H9 (cell line): Measurements from ENCODE around the gene INO80. TPM values are rescaled to one million over a fixed set of nuclear protein-coding genes. Genes with fewer than 3 reads are reported as not detected.
A peak's percentile ranks its signal among the peaks of the same experiment; 100 is the strongest.

Experiments used
- DNase-seq: peaks from one replicate; pipeline ENCODE4 v3.0.0-alpha.2; 2017
- H2AFZ ChIP-seq: one replicate; pipeline ENCODE4 v1.6.1; 2013; ENCODE audit warnings: mild to moderate bottlenecking, low read length, control low read depth, moderate library complexity
- H2AK5ac ChIP-seq: 2 replicates; pipeline ENCODE4 v1.6.1; 2013; ENCODE audit warnings: low read length, control low read depth, mixed read lengths; ENCODE audit not compliant: insufficient read length
- H2BK120ac ChIP-seq: one replicate; pipeline ENCODE4 v1.6.1; 2013; ENCODE audit warnings: low read depth, mild to moderate bottlenecking, low read length, control low read depth, inconsistent platforms; ENCODE audit not compliant: poor library complexity, severe bottlenecking
- H2BK12ac ChIP-seq: 2 replicates; pipeline ENCODE4 v1.6.1; 2013; ENCODE audit warnings: low read length, control low read depth, mixed read lengths, low read depth; ENCODE audit not compliant: insufficient read length
- H2BK15ac ChIP-seq: 2 replicates; pipeline ENCODE4 v1.6.1; 2013; ENCODE audit warnings: low read depth, low read length, control low read depth
- H2BK20ac ChIP-seq: one replicate; pipeline ENCODE4 v1.6.1; 2013; ENCODE audit warnings: low read depth, mild to moderate bottlenecking, low read length, control low read depth, inconsistent platforms; ENCODE audit not compliant: poor library complexity, severe bottlenecking
- H2BK5ac ChIP-seq: 2 replicates; pipeline ENCODE4 v1.6.1; 2013; ENCODE audit warnings: low read length, control low read depth, mixed read lengths; ENCODE audit not compliant: insufficient read length
- H3K14ac ChIP-seq: 2 replicates; pipeline ENCODE4 v1.6.1; 2013; ENCODE audit warnings: low read length, control low read depth; ENCODE audit not compliant: insufficient read depth
- H3K18ac ChIP-seq: 2 replicates; pipeline ENCODE4 v1.6.1; 2013; ENCODE audit warnings: low read depth, mild to moderate bottlenecking, mixed read lengths, low read length, control low read depth; ENCODE audit not compliant: insufficient read length
- H3K23ac ChIP-seq: 2 replicates; pipeline ENCODE4 v1.6.1; 2013; ENCODE audit warnings: low read length, control low read depth, mixed read lengths, low read depth; ENCODE audit not compliant: insufficient read length
- H3K23me2 ChIP-seq: 2 replicates; pipeline ENCODE4 v1.6.1; 2013; ENCODE audit warnings: low read depth, mild to moderate bottlenecking, mixed read lengths, low read length, control low read depth; ENCODE audit not compliant: insufficient read length, poor library complexity, severe bottlenecking
- H3K27ac ChIP-seq: 2 replicates; pipeline ENCODE4 v1.5.1; 2013; ENCODE audit warnings: low read length, control low read depth, mixed read lengths, low read depth; ENCODE audit not compliant: insufficient read length
- H3K27me3 ChIP-seq: 2 replicates; pipeline ENCODE4 v1.6.1; 2013; ENCODE audit warnings: low read length, control low read depth, inconsistent platforms; ENCODE audit not compliant: insufficient read depth
- H3K4ac ChIP-seq: 2 replicates; pipeline ENCODE4 v1.6.1; 2013; ENCODE audit warnings: low read depth, mild to moderate bottlenecking, control low read depth, inconsistent platforms, low read length, moderate library complexity
- H3K4me1 ChIP-seq: 2 replicates; pipeline ENCODE4 v1.6.1; 2013; ENCODE audit warnings: low read length, control low read depth, inconsistent platforms; ENCODE audit not compliant: insufficient read depth
- H3K4me2 ChIP-seq: 2 replicates; pipeline ENCODE4 v1.6.1; 2013; ENCODE audit warnings: low read length, control low read depth, mixed read lengths; ENCODE audit not compliant: insufficient read length, insufficient read depth
- H3K56ac ChIP-seq: 2 replicates; pipeline ENCODE4 v1.6.1; 2013; ENCODE audit warnings: low read depth, mild to moderate bottlenecking, mixed read lengths, low read length, control low read depth; ENCODE audit not compliant: insufficient read length
- H3K79me1 ChIP-seq: 2 replicates; pipeline ENCODE4 v1.6.1; 2013; ENCODE audit warnings: low read depth, mild to moderate bottlenecking, moderate library complexity, low read length, control low read depth, inconsistent platforms; ENCODE audit not compliant: insufficient read depth, poor library complexity, severe bottlenecking
- H3K79me2 ChIP-seq: 2 replicates; pipeline ENCODE4 v1.6.1; 2013; ENCODE audit warnings: low read length, control low read depth, inconsistent platforms; ENCODE audit not compliant: insufficient read depth
- H3K9ac ChIP-seq: 2 replicates; pipeline ENCODE4 v1.6.1; 2013; ENCODE audit warnings: low read length, control low read depth, mixed read lengths; ENCODE audit not compliant: insufficient read length; ENCODE audit errors: extremely low read depth
- H3K9me3 ChIP-seq: one replicate; pipeline ENCODE4 v1.6.1; 2013; ENCODE audit warnings: low read depth, low read length, inconsistent platforms; ENCODE audit not compliant: control insufficient read depth
- H3T11ph ChIP-seq: one replicate; pipeline ENCODE4 v1.6.1; 2013; ENCODE audit warnings: mild to moderate bottlenecking, low read length, control low read depth, inconsistent platforms
- H4K20me1 ChIP-seq: one replicate; pipeline ENCODE4 v1.6.1; 2013; ENCODE audit not compliant: control insufficient read depth, insufficient read length, insufficient read depth
- H4K5ac ChIP-seq: 2 replicates; pipeline ENCODE4 v1.6.1; 2013; ENCODE audit warnings: low read depth, mild to moderate bottlenecking, mixed read lengths, low read length, control low read depth; ENCODE audit not compliant: insufficient read length
- H4K8ac ChIP-seq: replicated peaks from 2 replicates; pipeline ENCODE4 v1.6.1; 2013; ENCODE audit warnings: low read length, control low read depth, mixed read lengths, low read depth; ENCODE audit not compliant: insufficient read length
- H4K91ac ChIP-seq: 2 replicates; pipeline ENCODE4 v1.6.1; 2013; ENCODE audit warnings: low read depth, mild to moderate bottlenecking, moderate library complexity, mixed read lengths, low read length, control low read depth; ENCODE audit not compliant: insufficient read length
- H3K27ac Mint-ChIP-seq, 3 experiments: 2 replicates in 2 of 3; 3 replicates in 1 of 3; pipeline ENCODE4 v1.8.0; 2020 to 2021; ENCODE audit warnings: mixed read lengths in 3 of 3, mild to moderate bottlenecking in 1 of 3, moderate library complexity in 1 of 3
- H3K27me3 Mint-ChIP-seq: 2 replicates; pipeline ENCODE4 v1.8.0; 2021; ENCODE audit warnings: low read depth, mild to moderate bottlenecking, moderate library complexity, mixed read lengths
- H3K36me3 Mint-ChIP-seq, 3 experiments: 2 replicates in 2 of 3; 3 replicates in 1 of 3; pipeline ENCODE4 v1.8.0; 2020 to 2021; ENCODE audit warnings: low read depth in 3 of 3, mixed read lengths in 3 of 3; ENCODE audit not compliant: insufficient read depth in 1 of 3
- H3K4me1 Mint-ChIP-seq, 2 experiments: 2 replicates each; pipeline ENCODE4 v1.8.0; 2020; ENCODE audit warnings: mixed read lengths in 2 of 2
- H3K4me3 Mint-ChIP-seq, 2 experiments: 2 replicates in 1 of 2; 3 replicates in 1 of 2; pipeline ENCODE4 v1.8.0; 2020 to 2021; ENCODE audit warnings: mild to moderate bottlenecking in 2 of 2, mixed read lengths in 2 of 2, moderate library complexity in 1 of 2
- H3K9me3 Mint-ChIP-seq, 2 experiments: 2 replicates in 1 of 2; 3 replicates in 1 of 2; pipeline ENCODE4 v1.8.0; 2020; ENCODE audit warnings: mild to moderate bottlenecking in 2 of 2, mixed read lengths in 2 of 2, moderate library complexity in 1 of 2
- WGBS: extraction: QIAGEN DNeasy Blood & Tissue Kit; methylation state at CpG from one replicate; pipeline ENCODE4 v1.1.7; 2013; ENCODE audit warnings: missing lambda C conversion rate, low lambda C conversion rate, mixed read lengths; ENCODE audit not compliant: insufficient read length; ENCODE audit errors: extremely low coverage; 5-methylcytosine and 5-hydroxymethylcytosine counted together
- total RNA-seq: library from RNA; stranded (reverse); gene quantifications from 2 replicates; pipeline ENCODE4 v1.2.1, GENCODE V29; 2021
- TF ChIP-seq, protein P1 (sequence below): fragments of 200-600 bp; sonication (generic); conservative IDR thresholded peaks from 3 replicates; pipeline ENCODE4 v1.8.0; 2021; ENCODE audit warnings: antibody characterized with exemption, mild to moderate bottlenecking

Gene INO80
- total RNA-seq, 1 experiment from 2014 or later = 29.2 TPM

DNA sequence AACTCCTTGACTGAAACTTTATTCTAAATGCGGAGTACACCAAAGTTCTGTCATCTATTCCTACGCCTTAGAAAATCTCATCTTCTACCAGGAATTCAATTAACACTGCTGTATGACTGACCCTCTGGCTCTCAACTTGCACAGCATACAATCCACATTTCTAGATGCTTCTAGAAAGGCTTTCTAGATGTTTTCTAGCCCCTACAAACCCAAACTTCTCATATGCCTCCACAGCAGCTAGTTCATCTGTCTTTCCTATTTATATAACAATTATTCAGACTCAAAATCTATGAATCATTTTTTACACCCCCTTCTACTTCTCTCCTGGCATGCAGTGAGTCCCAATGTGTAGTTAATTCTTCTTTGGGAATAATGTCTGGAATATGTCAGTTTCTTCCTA lies 13.2 kb downstream of the INO80 start:
- H3K27me3 ChIP-seq = no peaks in the 10 kb centered on the region
- no peak overlapping the region for H3K4ac ChIP-seq
- peaks cover 7% of the 10 kb centered on the region for H3K79me1 ChIP-seq
- no peak overlapping the region for H3K23ac ChIP-seq
- no peak overlapping the region for H4K5ac ChIP-seq
- H4K8ac ChIP-seq = no peak overlapping the region
- no peak overlapping the region for H2AK5ac ChIP-seq
- no peak overlapping the region for H3K56ac ChIP-seq
- WGBS = no CpG with 5 or more reads among the region's 2 CpGs
- no peak overlapping the region for H2BK120ac ChIP-seq
- no peak overlapping the region for H4K91ac ChIP-seq
- no peaks in the 10 kb centered on the region for H3K9me3 Mint-ChIP-seq
- no peaks in the 10 kb centered on the region for H3K9me3 ChIP-seq
- no peak overlapping the region for H2BK20ac ChIP-seq
- H3K23me2 ChIP-seq = no peaks in the 10 kb centered on the region
- no peak overlapping the region for H3K4me3 Mint-ChIP-seq
- H3T11ph ChIP-seq = no peak overlapping the region
- H3K18ac ChIP-seq = no peak overlapping the region
- no peak overlapping the region for H3K4me2 ChIP-seq
- H4K20me1 ChIP-seq = no peaks in the 10 kb centered on the region
- no peak for DNase-seq
- no peak overlapping the region for H3K27ac ChIP-seq
- H2AFZ ChIP-seq = no peak overlapping the region
- H3K9ac ChIP-seq = no peak overlapping the region
- TF ChIP-seq, protein P1, sequence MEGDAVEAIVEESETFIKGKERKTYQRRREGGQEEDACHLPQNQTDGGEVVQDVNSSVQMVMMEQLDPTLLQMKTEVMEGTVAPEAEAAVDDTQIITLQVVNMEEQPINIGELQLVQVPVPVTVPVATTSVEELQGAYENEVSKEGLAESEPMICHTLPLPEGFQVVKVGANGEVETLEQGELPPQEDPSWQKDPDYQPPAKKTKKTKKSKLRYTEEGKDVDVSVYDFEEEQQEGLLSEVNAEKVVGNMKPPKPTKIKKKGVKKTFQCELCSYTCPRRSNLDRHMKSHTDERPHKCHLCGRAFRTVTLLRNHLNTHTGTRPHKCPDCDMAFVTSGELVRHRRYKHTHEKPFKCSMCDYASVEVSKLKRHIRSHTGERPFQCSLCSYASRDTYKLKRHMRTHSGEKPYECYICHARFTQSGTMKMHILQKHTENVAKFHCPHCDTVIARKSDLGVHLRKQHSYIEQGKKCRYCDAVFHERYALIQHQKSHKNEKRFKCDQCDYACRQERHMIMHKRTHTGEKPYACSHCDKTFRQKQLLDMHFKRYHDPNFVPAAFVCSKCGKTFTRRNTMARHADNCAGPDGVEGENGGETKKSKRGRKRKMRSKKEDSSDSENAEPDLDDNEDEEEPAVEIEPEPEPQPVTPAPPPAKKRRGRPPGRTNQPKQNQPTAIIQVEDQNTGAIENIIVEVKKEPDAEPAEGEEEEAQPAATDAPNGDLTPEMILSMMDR = no peak
- H3K36me3 Mint-ChIP-seq = peaks cover 4 to 29% (median 10%) of the 10 kb centered on the region in 3 experiments; a peak in 6 of 7 replicates
- peak overlapping the region in 2 of 3 experiments; percentile 16 to 51; a peak in 3 of 7 replicates for H3K27ac Mint-ChIP-seq
- H3K27me3 Mint-ChIP-seq = no peaks in the 10 kb centered on the region
- no peak overlapping the region for H3K14ac ChIP-seq
- H2BK15ac ChIP-seq = no peak overlapping the region
- H2BK5ac ChIP-seq = no peak overlapping the region
- peaks cover 13% of the 10 kb centered on the region; the same call in 1 of the 2 replicates for H3K79me2 ChIP-seq
- H3K4me1 ChIP-seq = no peaks in the 10 kb centered on the region
- H3K4me1 Mint-ChIP-seq = peaks cover 4 to 5% of the 10 kb centered on the region in 2 experiments
- no peak overlapping the region for H2BK12ac ChIP-seq
